Activated CD4-positive, alpha-beta memory T cell treated with anti-CD3 and anti-CD28 coated beads, Interleukin-2, amount 10 ng/mL, durations not matched to agents 7 days and 5 days (primary cell): ENCODE data around the gene SPR. TPM values are rescaled to one million over a fixed set of nuclear protein-coding genes. Genes with fewer than 3 reads are reported as not detected.
"Not testable (repeated sequence)": the region's sequence is repeated elsewhere in the genome, so short reads cannot be mapped to it uniquely, and the experiment has no call there.

Experiments used
- CTCF ChIA-PET: fragments of 350-600 bp; sonication (Branson Sonifier 250); formaldehyde crosslinking; loops from one replicate; lab custom pipeline; 2021; ENCODE audit warnings: antibody characterized with exemption, inconsistent platforms; lab: Charles Lee
- POLR2A ChIA-PET: fragments of 350-600 bp; sonication (Branson Sonifier 250); formaldehyde crosslinking; loops from one replicate; lab custom pipeline; 2021; ENCODE audit warnings: antibody characterized with exemption; lab: Charles Lee
- DNase-seq: peaks from one replicate; pipeline ENCODE4 v3.0.0-alpha.2; 2020
- H3K27ac Mint-ChIP-seq: one replicate; pipeline ENCODE4 v1.8.0; 2021; ENCODE audit warnings: mild to moderate bottlenecking, mixed read lengths
- H3K27me3 Mint-ChIP-seq: one replicate; pipeline ENCODE4 v1.8.0; 2021; ENCODE audit warnings: mixed read lengths
- H3K36me3 Mint-ChIP-seq: one replicate; pipeline ENCODE4 v1.8.0; 2021; ENCODE audit warnings: low read depth, mixed read lengths
- H3K4me1 Mint-ChIP-seq: one replicate; pipeline ENCODE4 v1.8.0; 2021; ENCODE audit warnings: mixed read lengths
- H3K4me3 Mint-ChIP-seq: one replicate; pipeline ENCODE4 v1.8.0; 2021; ENCODE audit warnings: mild to moderate bottlenecking, mixed read lengths
- H3K9me3 Mint-ChIP-seq: one replicate; pipeline ENCODE4 v1.8.0; 2021; ENCODE audit warnings: mixed read lengths
- total RNA-seq, 2 experiments: library from RNA; stranded (reverse); gene quantifications; one replicate each; pipeline ENCODE4 v1.2.3, GENCODE V29; 2021

Gene SPR
- total RNA-seq, 2 experiments from 2014 or later, result 0.63 to 0.71 TPM

GRCh38 chr2:72893594-72894319 is 6.5 kb downstream of the SPR start:
- peaks cover 4% of the 10 kb centered on the region for H3K4me1 Mint-ChIP-seq
- peak; percentile 59 for DNase-seq
- POLR2A ChIA-PET, result interaction anchor here (1.1 to 2.2 kb wide), 3 partner anchors 60 to 103 kb away, joined by 3 to 8 read pairs (median 6); no protein-coding TSS in a partner anchor
- no peak overlapping the region for H3K27ac Mint-ChIP-seq
- CTCF ChIA-PET, result interaction anchor here (0.6 to 7.5 kb wide), 18 partner anchors 9 to 319 kb away, joined by 3 to 171 read pairs (median 5); no protein-coding TSS in a partner anchor
- no peaks in the 10 kb centered on the region for H3K9me3 Mint-ChIP-seq
- H3K4me3 Mint-ChIP-seq, result no peak overlapping the region
- peaks cover 44% of the 10 kb centered on the region for H3K27me3 Mint-ChIP-seq
- no peaks in the 10 kb centered on the region for H3K36me3 Mint-ChIP-seq

DNA sequence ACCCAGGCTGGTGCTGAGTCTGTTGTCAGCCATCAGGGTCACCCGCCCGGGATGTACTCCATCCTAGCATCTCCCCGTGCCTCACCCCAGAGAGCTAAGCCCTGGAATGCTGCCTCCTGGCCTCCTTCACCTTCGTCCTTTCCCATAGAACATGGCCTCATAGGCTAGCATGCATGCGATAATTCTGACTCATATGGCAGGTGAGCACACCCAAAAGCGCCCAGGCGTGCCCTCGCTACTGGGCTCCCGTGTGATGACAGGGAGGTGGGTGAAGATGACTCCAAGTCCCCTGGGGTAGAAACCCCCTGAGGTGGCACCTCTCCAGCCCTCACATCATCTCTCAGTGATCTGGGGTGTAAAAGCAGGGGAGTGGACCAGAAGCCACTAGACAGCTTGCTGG is 7.3 kb downstream of the SPR start:
- Mint-ChIP-seq H3K36me3 (no peaks in the 10 kb centered on the region), H3K27ac (no peak overlapping the region), H3K27me3 (peaks cover 40% of the 10 kb centered on the region), H3K9me3 (no peaks in the 10 kb centered on the region), H3K4me3 (no peak overlapping the region), H3K4me1 (peaks cover 4% of the 10 kb centered on the region)
- no peak for DNase-seq
- POLR2A ChIA-PET, result interaction anchor here (2.2 kb wide), 1 partner anchor 60 kb away, joined by 6 read pairs; no protein-coding TSS in a partner anchor
- CTCF ChIA-PET, result interaction anchor here (1.6 to 7.5 kb wide), 4 partner anchors 8 to 318 kb away, joined by 4 to 171 read pairs (median 12); no protein-coding TSS in a partner anchor

GRCh38 chr2:72895154-72895553 is 7.9 kb downstream of the SPR start:
- ChIA-PET CTCF (interaction anchor here (0.6 to 7.5 kb wide), 7 partner anchors 8 to 317 kb away, joined by 3 to 171 read pairs (median 5); no protein-coding TSS in a partner anchor), POLR2A (no interaction called here)
- Mint-ChIP-seq H3K36me3 (no peaks in the 10 kb centered on the region), H3K27ac (no peak overlapping the region), H3K4me1 (peaks cover 4% of the 10 kb centered on the region), H3K4me3 (no peak overlapping the region), H3K9me3 (no peaks in the 10 kb centered on the region), H3K27me3 (peaks cover 37% of the 10 kb centered on the region)
- no peak for DNase-seq

GRCh38 chr2:72895759-72896281 is 8.6 kb downstream of the SPR start:
- Mint-ChIP-seq H3K27me3 (peaks cover 41% of the 10 kb centered on the region), H3K4me1 (peaks cover 4% of the 10 kb centered on the region), H3K36me3 (no peaks in the 10 kb centered on the region), H3K4me3 (no peak overlapping the region), H3K27ac (no peak overlapping the region), H3K9me3 (no peaks in the 10 kb centered on the region)
- DNase-seq, result no peak
- POLR2A ChIA-PET, result no interaction called here
- CTCF ChIA-PET, result interaction anchor here (0.7 to 7.5 kb wide), 6 partner anchors 8 to 316 kb away, joined by 3 to 171 read pairs (median 4); partner anchors contain the start of genes EMX1 and SPR

GRCh38 chr2:72896446-72896845 is 9.2 kb downstream of the SPR start:
- no peak overlapping the region for H3K4me3 Mint-ChIP-seq
- H3K27ac Mint-ChIP-seq, result no peak overlapping the region
- ChIA-PET CTCF (interaction anchor here (0.7 to 7.5 kb wide), 3 partner anchors 9 to 78 kb away, joined by 3 to 171 read pairs (median 3); partner anchors contain the start of gene SPR), POLR2A (no interaction called here)
- H3K27me3 Mint-ChIP-seq, result peaks cover 47% of the 10 kb centered on the region
- peaks cover 4% of the 10 kb centered on the region for H3K4me1 Mint-ChIP-seq
- no peak for DNase-seq
- H3K36me3 Mint-ChIP-seq, result no peaks in the 10 kb centered on the region
- H3K9me3 Mint-ChIP-seq, result no peaks in the 10 kb centered on the region

GRCh38 chr2:72897785-72898584 is 10.8 kb downstream of the SPR start:
- H3K4me1 Mint-ChIP-seq, result peaks cover 4% of the 10 kb centered on the region
- ChIA-PET POLR2A (no interaction called here), CTCF (interaction anchor here (0.7 to 1.4 kb wide), 3 partner anchors 11 to 279 kb away, joined by 5 to 6 read pairs (median 5); partner anchors contain the start of gene SPR)
- H3K27me3 Mint-ChIP-seq, result peaks cover 61% of the 10 kb centered on the region
- no peak overlapping the region for H3K27ac Mint-ChIP-seq
- H3K9me3 Mint-ChIP-seq, result no peaks in the 10 kb centered on the region
- no peaks in the 10 kb centered on the region for H3K36me3 Mint-ChIP-seq
- no peak overlapping the region for H3K4me3 Mint-ChIP-seq
- no peak for DNase-seq

- H3K9me3 Mint-ChIP-seq, result no peaks in the 10 kb centered on the region
- H3K4me3 Mint-ChIP-seq, result no peak overlapping the region
- peaks cover 66% of the 10 kb centered on the region for H3K27me3 Mint-ChIP-seq
- H3K4me1 Mint-ChIP-seq, result peaks cover 4% of the 10 kb centered on the region
- DNase-seq, result no peak
- CTCF ChIA-PET, result interaction anchor here (1.3 to 1.4 kb wide), 2 partner anchors 11 to 279 kb away, joined by 5 read pairs; partner anchors contain the start of gene SPR
- no peak overlapping the region for H3K27ac Mint-ChIP-seq
- no peaks in the 10 kb centered on the region for H3K36me3 Mint-ChIP-seq
- POLR2A ChIA-PET, result no interaction called here
These were observed 11.3 kb downstream of the SPR start for GRCh38 chr2:72898585-72898906.

GRCh38 chr2:72900191-72900825 is 13.1 kb downstream of the SPR start:
- ChIA-PET POLR2A (no interaction called here), CTCF (no interaction called here)
- H3K4me3 Mint-ChIP-seq, result no peak overlapping the region
- peaks cover 68% of the 10 kb centered on the region for H3K27me3 Mint-ChIP-seq
- H3K4me1 Mint-ChIP-seq, result peaks cover 3% of the 10 kb centered on the region
- H3K36me3 Mint-ChIP-seq, result no peaks in the 10 kb centered on the region
- DNase-seq, result no peak
- H3K27ac Mint-ChIP-seq, result no peak overlapping the region
- no peaks in the 10 kb centered on the region for H3K9me3 Mint-ChIP-seq

DNA sequence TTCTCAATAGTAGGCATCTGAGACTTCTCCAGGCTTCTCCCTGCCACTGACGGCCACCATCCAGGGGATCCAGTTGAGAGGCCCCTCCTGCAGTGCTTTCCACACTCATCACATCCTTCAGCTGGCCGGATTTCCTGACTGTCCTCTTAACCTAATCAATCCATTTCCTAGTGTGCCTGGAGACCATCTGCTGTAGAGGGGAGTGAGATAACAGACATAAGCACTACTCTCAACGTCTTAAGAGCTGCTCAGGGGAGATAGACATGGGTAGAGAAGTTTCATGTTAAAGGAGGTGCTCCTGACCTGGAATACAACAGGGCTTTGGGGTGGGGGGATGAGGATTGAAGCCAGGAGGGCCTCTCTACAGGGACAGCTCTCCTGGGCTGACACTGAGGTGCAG is 14.2 kb downstream of the SPR start:
- H3K27ac Mint-ChIP-seq, result no peak overlapping the region
- no peak overlapping the region for H3K4me3 Mint-ChIP-seq
- ChIA-PET POLR2A (no interaction called here), CTCF (interaction anchor here (1.4 kb wide), 1 partner anchor 16 kb away, joined by 4 read pairs; no protein-coding TSS in a partner anchor)
- no peaks in the 10 kb centered on the region for H3K36me3 Mint-ChIP-seq
- H3K4me1 Mint-ChIP-seq, result no peaks in the 10 kb centered on the region
- H3K9me3 Mint-ChIP-seq, result no peaks in the 10 kb centered on the region
- DNase-seq, result no peak
- peaks cover 68% of the 10 kb centered on the region for H3K27me3 Mint-ChIP-seq

DNA sequence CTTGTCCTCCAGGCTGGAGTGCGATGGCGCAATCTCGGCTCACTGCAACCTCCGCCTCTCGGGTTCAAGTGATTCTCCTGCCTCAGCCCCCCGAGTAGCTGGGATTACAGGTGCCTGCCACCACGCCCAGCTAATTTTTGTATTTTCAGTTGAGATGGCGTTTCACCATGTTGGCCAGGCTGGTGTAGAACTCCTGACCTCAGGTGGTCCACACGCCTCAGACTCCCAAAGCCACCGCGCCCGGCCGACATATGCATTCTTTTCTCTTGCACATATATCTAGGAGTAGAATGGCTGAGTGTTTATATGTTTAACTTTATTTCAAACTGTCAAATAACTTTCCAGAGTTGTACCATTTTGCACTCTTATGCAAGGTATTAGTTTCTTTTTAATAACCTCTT is 20.2 kb downstream of the SPR start:
- H3K4me1 Mint-ChIP-seq, H3K27ac Mint-ChIP-seq, POLR2A ChIA-PET, H3K36me3 Mint-ChIP-seq, H3K9me3 Mint-ChIP-seq, H3K4me3 Mint-ChIP-seq, DNase-seq: not testable (repeated sequence)
- CTCF ChIA-PET, result interaction anchor here (1.5 kb wide), 1 partner anchor 270 kb away, joined by 5 read pairs; no protein-coding TSS in a partner anchor
- H3K27me3 Mint-ChIP-seq, result peaks cover 75% of the 10 kb centered on the region

DNA sequence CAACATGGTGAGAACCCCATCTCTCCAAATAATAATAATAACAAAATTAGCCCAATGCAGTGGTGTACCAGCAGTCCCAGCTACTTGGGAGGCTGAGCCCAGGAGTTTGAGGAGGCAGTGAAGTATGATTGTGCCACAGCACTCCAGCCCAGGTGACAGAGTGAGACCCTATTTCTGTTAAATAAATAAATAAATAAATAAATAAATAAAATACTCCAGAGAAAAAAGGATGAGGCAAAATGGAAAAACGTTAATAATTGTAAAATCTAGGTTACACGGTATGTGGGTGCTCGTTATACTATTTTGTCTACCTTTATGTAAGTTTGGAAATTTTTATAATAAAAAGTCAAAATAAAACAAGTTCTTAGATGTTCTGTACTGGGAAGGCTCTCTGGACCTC is 21.5 kb downstream of the SPR start:
- CTCF ChIA-PET, result interaction anchor here (1.7 kb wide), 1 partner anchor 21 kb away, joined by 7 read pairs; the partner anchor contains the start of gene SPR
- Mint-ChIP-seq H3K27me3 (peaks cover 72% of the 10 kb centered on the region), H3K36me3 (no peaks in the 10 kb centered on the region), H3K27ac (no peak overlapping the region), H3K4me3 (no peak overlapping the region), H3K4me1 (no peaks in the 10 kb centered on the region), H3K9me3 (no peaks in the 10 kb centered on the region)
- DNase-seq, result no peak
- POLR2A ChIA-PET, result no interaction called here

GRCh38 chr2:72911256-72911655 is 24.0 kb downstream of the SPR start:
- CTCF ChIA-PET, result interaction anchor here (0.9 to 1.4 kb wide), 2 partner anchors 18 to 23 kb away, joined by 3 read pairs; no protein-coding TSS in a partner anchor
- Mint-ChIP-seq H3K36me3 (no peaks in the 10 kb centered on the region), H3K27me3 (peaks cover 78% of the 10 kb centered on the region), H3K9me3 (no peaks in the 10 kb centered on the region), H3K4me3 (no peak overlapping the region), H3K4me1 (peaks cover 7% of the 10 kb centered on the region), H3K27ac (no peak overlapping the region)
- POLR2A ChIA-PET, result no interaction called here
- no peak for DNase-seq
